ENCODE data around the gene MAP2K6. TPM values are rescaled to one million over a fixed set of nuclear protein-coding genes. Genes with fewer than 3 reads are reported as not detected.
"Not testable (repeated sequence)": the region's sequence is repeated elsewhere in the genome, so short reads cannot be mapped to it uniquely, and the experiment has no call there.

MAP2K6 gene
- total and polyA plus RNA-seq, 2 of the 8 experiments (the other 6 are each of a cell fraction or from before 2014, with no cell fraction given), result 11.0 to 44.1 TPM

GRCh38 chr17:69479756-69480155 lies 65.3 kb downstream of the MAP2K6 start:
- H3K79me1 ChIP-seq (ENCODE audit: low read depth, low read length); H3K18ac ChIP-seq (ENCODE audit: extremely low read depth, low read length); H2BK20ac ChIP-seq (ENCODE audit: low read length); H3K56ac ChIP-seq (replicated peaks; ENCODE audit: insufficient read length, low read depth, low read length); H2BK5ac ChIP-seq (ENCODE audit: low read depth, low read length); H3K4ac ChIP-seq (replicated peaks; ENCODE audit: insufficient read length, low read depth, low read length); H3K9ac ChIP-seq (replicated peaks in 1 of 4; ENCODE audit: extremely low read depth in 1 of 4, low read depth in 3 of 4, low read length in 3 of 4); H3K36me3 ChIP-seq (ENCODE audit: control insufficient read depth in 2 of 4, insufficient read depth in 4 of 4, low read length in 3 of 4); H2BK12ac ChIP-seq (ENCODE audit: low read depth, low read length); H3K4me2 ChIP-seq (ENCODE audit: insufficient read depth in 1 of 2, low read depth in 2 of 2, low read length in 2 of 2); H4K5ac ChIP-seq (ENCODE audit: insufficient read length, low read depth, low read length); H3K23ac ChIP-seq (ENCODE audit: insufficient read length); H3K14ac ChIP-seq (ENCODE audit: insufficient read length); H4K91ac ChIP-seq (replicated peaks; ENCODE audit: insufficient read length, low read length); H2AFZ ChIP-seq (ENCODE audit: low read length); H3K79me2 ChIP-seq (ENCODE audit: control insufficient read depth in 1 of 2, insufficient read depth in 2 of 2, low read length in 2 of 2); H3K9me3 ChIP-seq (ENCODE audit: insufficient read depth in 2 of 2, low read depth in 1 of 2, low read length in 1 of 2); H3K4me1 ChIP-seq (replicated peaks in 1 of 4; ENCODE audit: control insufficient read depth in 3 of 4, insufficient read depth in 4 of 4, low read length in 3 of 4); H2BK15ac ChIP-seq (ENCODE audit: low read length); H4K20me1 ChIP-seq (replicated peaks in 1 of 2; ENCODE audit: control insufficient read depth in 1 of 2, insufficient read depth in 2 of 2, low read length in 2 of 2); FAIRE-seq; H3K4me3 ChIP-seq (ENCODE audit: extremely low read depth in 1 of 4, insufficient read depth in 2 of 4, low read depth in 3 of 4, low read length in 4 of 4); H3K27me3 ChIP-seq (replicated peaks in 1 of 4; ENCODE audit: control insufficient read depth in 3 of 4, extremely low read depth in 1 of 4, insufficient read depth in 3 of 4, low read length in 3 of 4); H4K8ac ChIP-seq (ENCODE audit: extremely low read depth, insufficient read depth, low read length); H2BK120ac ChIP-seq (replicated peaks; ENCODE audit: low read depth, low read length); H3K27ac ChIP-seq (ENCODE audit: low read depth, low read length); H3K23me2 ChIP-seq (ENCODE audit: low read depth, low read length); H2AK5ac ChIP-seq (ENCODE audit: low read depth, low read length): not testable (repeated sequence)
- DNase-seq (ENCODE audit: low read depth in 1 of 2, low spot score in 2 of 2), result peak in 1 of 2 experiments; percentile 8
- ChIA-PET CTCF (ENCODE audit: partially characterized antibody) (interaction anchor here (1.0 to 2.0 kb wide), 4 partner anchors 27 to 144 kb away, joined by 3 to 5 read pairs (median 4); no protein-coding TSS in a partner anchor), POLR2A (ENCODE audit: partially characterized antibody) (interaction anchor here (1.0 to 1.3 kb wide), 2 partner anchors 13 to 49 kb away, joined by 3 read pairs; no protein-coding TSS in a partner anchor)
- WGBS, 2 experiments (ENCODE audit: extremely low coverage in 1 of 2, insufficient coverage in 1 of 2, insufficient read length in 1 of 2, insufficient replicate concordance in 2 of 2, low coverage in 1 of 2, low lambda C conversion rate in 2 of 2, missing lambda C conversion rate in 1 of 2), result 89% methylated on average over 7 of the region's 7 CpGs; no CpG with 5 or more reads in 1 of the 2 experiments

All from H1 (cell line).